Measurements from ENCODE around the gene ANKLE1.

- no peak for TF ChIP-seq HDAC2 (IDR thresholded peaks at IDR 0.05)
- TF ChIP-seq CTCF (IDR thresholded peaks at IDR 0.05 in 2 of 3, conservative IDR thresholded peaks at IDR 0.05 in 1 of 3; ENCODE audit: control insufficient read depth in 2 of 3, extremely low read depth in 1 of 3, insufficient read depth in 1 of 3, low read depth in 3 of 3, low read length in 3 of 3) = no peak
- TF ChIP-seq CUX1 (IDR thresholded peaks at IDR 0.05; ENCODE audit: insufficient replicate concordance, low read depth, low read length) = no peak
- TF ChIP-seq POLR2A (IDR thresholded peaks at IDR 0.05; ENCODE audit: low read depth, low read length) = no peak
- no peak for TF ChIP-seq TAF1 (IDR thresholded peaks at IDR 0.05; ENCODE audit: borderline replicate concordance, low read depth, low read length)
- no peak for TF ChIP-seq SIN3A (IDR thresholded peaks at IDR 0.05; ENCODE audit: low read depth, low read length)
- no peak for TF ChIP-seq POLR2AphosphoS5 (IDR thresholded peaks at IDR 0.05; ENCODE audit: low read length)
- no peak for TF ChIP-seq SPI1 (IDR thresholded peaks at IDR 0.05; ENCODE audit: borderline replicate concordance, insufficient read depth, low read depth, low read length)
- TF ChIP-seq NR2C1 (IDR thresholded peaks at IDR 0.05) = no peak
- TF ChIP-seq, protein P1, sequence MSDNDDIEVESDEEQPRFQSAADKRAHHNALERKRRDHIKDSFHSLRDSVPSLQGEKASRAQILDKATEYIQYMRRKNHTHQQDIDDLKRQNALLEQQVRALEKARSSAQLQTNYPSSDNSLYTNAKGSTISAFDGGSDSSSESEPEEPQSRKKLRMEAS (IDR thresholded peaks at IDR 0.05; ENCODE audit: low read depth, low read length) = no peak
- TF ChIP-seq RAD21 (IDR thresholded peaks at IDR 0.05; ENCODE audit: insufficient read depth, low read depth, low read length) = no peak
- TF ChIP-seq MLLT1 (IDR thresholded peaks at IDR 0.05) = no peak
- TF ChIP-seq, protein P2, sequence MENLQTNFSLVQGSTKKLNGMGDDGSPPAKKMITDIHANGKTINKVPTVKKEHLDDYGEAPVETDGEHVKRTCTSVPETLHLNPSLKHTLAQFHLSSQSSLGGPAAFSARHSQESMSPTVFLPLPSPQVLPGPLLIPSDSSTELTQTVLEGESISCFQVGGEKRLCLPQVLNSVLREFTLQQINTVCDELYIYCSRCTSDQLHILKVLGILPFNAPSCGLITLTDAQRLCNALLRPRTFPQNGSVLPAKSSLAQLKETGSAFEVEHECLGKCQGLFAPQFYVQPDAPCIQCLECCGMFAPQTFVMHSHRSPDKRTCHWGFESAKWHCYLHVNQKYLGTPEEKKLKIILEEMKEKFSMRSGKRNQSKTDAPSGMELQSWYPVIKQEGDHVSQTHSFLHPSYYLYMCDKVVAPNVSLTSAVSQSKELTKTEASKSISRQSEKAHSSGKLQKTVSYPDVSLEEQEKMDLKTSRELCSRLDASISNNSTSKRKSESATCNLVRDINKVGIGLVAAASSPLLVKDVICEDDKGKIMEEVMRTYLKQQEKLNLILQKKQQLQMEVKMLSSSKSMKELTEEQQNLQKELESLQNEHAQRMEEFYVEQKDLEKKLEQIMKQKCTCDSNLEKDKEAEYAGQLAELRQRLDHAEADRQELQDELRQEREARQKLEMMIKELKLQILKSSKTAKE (IDR thresholded peaks at IDR 0.05; ENCODE audit: low read depth, poor library complexity, severe bottlenecking) = no peak
- TF ChIP-seq EP300 (IDR thresholded peaks at IDR 0.05; ENCODE audit: borderline replicate concordance in 1 of 2, control insufficient read depth in 1 of 2, low read depth in 2 of 2, low read length in 2 of 2) = no peak
These were observed 47.0 kb downstream of the ANKLE1 start for GRCh38 chr19:17328517-17329365.

Measured in GM12878 (cell line).